Stimulated activated naive CD4-positive, alpha-beta T cell (primary cell): ENCODE data around the gene COMMD10.

ENCODE experiments used
- DNase-seq, 6 experiments: peaks; one replicate each; lab custom pipeline; 2025; lab: John Stamatoyannopoulos, UW

Gene COMMD10

DNA sequence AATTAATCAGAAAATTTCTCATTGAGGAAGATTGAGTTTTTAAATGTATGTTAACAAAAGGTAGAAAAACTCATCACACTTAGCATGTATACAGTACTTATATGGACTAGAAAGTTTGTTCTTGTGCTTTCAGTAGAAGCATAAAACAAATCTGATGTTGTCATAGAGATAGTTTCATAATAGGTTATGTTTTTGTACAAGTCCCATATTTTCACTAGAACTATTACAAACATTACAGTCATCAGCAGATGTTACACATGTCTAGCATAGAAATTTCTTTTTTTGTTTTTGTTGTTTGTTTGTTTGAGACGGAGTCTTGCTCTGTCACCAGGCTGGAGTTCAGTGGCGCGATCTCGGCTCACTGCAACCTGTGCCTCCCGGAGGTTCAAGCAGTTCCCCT, 131.4 kb downstream of the COMMD10 start:
- DNase-seq, result no peak

DNA sequence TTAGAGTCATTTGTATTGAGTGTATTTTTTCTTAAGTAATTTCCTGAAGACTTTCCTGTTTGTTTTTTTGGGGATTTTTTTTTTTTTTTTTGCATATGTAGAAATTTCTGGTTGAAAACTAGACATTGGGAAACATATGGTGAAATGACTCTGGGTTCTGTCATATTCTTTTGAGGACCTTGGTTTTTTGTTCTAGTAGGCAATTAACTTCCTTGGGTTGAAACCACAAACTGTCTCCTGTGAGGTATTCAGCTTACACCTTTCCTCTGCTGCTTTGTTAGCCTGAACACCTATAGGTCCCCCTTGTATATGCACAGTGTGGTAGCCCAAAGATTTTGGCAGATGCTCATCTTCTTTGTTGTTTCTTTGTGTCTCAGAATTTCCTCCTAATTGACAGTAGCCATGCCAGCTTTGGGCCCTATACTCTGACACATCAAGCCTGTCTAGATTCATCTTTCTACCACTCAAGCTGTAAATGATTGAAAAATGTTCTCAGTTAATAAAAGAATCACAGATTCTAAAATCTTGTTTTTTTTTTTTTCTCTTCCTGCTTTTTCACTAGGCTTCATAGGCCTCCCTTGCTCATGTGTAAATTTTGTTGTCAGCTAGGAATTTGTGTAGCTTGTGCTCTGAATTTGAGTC, 140.6 kb downstream of the COMMD10 start:
- no peak for DNase-seq

DNA sequence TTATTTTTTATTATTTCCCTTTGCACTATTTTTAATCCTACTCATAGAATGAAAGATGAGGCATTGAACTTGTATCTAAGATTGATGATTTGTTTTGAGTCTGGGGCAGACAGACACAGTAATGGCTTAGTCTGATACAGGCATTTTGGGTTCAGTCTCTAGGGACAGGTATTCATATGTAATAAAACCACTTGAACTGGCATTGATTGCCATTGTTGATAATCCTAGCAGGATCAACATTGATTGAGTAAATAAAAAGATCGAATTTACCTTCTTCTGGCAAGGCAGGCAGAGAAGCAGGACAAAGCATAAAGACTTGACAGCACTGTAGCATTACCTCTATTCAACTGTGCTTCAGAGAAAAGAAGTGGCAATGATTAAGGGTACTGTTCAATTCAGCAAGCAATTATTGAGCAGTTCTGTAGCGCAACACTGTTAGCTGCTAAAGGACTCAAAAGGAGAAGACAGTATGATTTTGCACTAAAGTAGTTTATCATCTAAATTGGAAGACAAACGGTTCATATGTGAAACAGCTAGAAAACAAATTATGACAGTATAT, 144.4 kb downstream of the COMMD10 start:
- no peak for DNase-seq

DNA sequence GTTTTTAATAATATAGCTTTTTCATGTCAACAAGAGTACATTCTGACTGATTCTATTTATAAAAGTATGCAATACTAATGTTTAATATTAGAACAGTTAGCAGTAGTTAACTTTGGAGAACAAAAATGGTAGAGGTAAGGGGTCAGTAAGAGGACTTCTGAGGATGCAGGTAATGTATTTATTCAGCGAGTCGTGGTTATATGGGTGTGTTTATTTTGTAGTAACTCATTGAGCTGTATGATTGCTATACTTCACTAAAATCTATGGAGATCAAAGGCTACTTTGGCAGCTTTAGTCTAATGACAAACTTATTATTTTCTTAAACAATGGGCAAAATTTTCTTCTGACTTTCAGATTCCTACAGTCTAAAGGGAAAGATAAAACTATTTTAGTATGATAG, 146.5 kb downstream of the COMMD10 start:
- no peak for DNase-seq

DNA sequence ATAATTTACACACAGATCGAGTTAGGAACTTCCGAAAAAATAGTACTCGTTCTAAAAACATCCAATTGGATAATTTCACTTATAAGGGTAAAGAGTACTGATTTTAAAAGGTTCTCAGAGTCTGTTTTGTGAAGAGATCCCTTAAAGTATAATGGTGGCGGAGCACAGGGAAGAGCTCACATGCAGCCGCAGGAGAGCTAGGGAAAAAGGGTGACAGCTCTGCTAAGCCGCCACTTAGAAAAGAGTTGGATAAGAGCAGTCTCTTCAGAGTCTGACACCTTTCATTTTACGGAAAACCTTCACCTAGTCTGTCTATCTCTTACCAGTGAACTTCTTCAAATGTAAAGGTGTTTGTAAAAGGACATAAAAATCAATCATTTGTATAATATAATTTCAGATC, 149.9 kb downstream of the COMMD10 start:
- no peak for DNase-seq

DNA sequence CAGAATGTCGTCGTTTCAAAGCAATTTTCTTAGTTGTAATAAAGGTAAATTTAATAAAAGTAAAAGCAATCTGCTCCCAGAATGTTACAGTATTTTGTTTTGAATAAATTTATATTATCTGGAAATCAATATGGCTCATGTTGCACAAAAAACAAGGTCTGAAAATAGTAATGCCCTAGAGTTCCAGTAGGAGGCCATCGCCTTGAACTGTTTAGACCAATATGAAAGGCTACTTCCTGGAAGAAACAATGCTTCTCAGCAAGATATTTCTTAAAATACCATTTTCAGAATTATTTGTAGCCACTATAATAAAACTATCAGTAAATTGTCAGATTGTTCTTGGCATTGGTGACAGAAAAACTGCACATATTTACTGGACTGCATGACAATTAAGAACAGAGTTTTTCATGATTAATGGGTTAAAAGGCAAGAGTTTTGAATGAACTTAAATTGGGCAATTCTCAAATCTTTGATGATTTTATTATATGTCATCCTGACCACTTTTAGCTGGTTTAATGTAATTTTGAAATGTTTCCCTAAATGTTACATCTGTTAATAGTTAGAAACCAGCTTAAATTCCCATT, 153.2 kb downstream of the COMMD10 start:
- DNase-seq, result no peak

DNA sequence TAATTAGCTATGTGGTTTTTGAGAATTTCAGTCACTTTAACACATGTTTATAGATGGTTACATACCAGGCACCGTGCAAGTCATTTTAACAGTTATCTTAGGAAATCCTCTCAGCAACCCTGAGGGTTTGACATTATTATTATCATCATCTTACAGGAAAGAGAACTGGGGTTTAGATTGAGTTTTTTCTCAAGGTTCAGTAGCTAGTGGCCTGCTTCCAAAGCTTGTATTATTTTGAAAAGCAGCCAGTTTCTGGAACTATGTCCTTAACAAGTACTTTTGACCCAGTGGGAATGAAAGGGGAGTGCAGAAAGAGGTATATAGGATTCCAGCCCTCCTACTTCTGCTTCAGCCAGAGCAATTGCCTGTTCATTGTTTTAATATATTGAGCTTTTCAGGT, 157.5 kb downstream of the COMMD10 start:
- no peak for DNase-seq

DNA sequence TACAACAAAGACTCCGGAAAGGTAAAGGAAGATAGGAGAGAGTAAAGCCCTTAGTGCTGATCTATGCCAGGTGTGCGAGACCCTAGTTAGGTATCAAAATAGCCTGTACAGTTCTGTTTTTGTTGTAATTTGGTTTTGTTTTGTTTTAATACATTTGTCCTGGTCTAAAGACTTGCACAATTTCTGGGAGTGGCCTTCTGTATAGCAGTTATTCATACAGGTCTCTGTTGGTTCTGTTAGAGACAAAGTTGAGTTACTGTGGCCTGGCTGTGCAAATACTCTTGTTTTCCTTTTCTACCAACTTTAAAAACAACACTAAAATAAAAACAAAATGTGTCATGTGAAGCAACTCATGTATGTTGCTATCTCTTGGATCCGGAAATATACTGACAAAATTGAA, 163.6 kb downstream of the COMMD10 start:
- no peak for DNase-seq

DNA sequence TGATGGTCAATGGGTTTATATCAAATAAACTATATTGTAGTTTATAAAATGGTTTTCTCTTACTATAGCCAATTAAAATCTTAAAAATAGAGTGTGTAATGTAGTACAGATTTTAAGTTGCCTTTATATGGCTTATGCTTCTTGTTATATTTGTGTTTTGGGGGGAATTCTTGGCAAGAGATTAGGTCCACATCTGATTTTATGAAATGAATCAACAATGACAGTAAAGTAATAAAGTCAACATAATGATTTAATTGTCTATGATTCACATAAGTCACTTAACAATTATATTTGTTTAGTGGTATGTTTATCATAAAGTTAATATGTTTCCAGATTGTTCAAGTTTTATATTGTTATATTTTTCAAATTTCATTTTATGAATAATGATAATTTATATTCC, 164.8 kb downstream of the COMMD10 start:
- DNase-seq, result no peak

DNA sequence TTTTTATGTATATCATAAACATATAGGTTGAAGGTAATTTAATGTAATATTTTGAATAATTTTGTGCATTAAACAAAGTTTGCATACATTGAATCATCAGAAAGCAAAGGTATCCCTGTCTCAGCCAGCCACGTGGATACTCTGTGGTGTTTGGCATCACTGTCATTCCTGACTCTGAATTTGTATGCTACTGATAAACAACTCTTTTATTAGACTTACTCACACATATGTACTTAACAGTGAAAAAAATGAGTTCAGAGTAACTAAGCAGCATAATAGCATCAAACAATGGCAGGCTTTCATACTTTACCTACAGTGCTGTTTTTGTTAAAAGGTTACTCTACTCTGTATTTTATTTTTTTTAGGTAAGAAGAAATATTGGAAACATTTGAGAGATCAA, 171.9 kb downstream of the COMMD10 start:
- no peak for DNase-seq

DNA sequence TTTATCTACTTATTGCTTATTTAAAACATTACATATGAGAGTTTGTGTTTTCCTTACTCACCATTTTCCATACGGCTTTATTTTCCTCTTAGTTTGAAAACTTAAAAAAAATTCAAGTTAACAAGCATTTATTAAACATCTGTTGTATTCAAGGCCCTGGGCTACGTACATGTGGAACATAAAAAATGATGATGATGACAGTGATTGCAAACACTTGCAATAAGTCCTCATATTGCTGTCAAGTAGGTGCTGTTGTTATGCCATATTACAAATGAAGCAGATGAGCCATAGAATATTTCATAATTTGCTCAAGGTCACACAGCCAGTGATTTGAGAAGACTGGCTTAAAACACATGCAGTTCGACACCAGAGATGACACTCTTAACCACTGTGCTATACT, 180.6 kb downstream of the COMMD10 start:
- DNase-seq, result no peak

DNA sequence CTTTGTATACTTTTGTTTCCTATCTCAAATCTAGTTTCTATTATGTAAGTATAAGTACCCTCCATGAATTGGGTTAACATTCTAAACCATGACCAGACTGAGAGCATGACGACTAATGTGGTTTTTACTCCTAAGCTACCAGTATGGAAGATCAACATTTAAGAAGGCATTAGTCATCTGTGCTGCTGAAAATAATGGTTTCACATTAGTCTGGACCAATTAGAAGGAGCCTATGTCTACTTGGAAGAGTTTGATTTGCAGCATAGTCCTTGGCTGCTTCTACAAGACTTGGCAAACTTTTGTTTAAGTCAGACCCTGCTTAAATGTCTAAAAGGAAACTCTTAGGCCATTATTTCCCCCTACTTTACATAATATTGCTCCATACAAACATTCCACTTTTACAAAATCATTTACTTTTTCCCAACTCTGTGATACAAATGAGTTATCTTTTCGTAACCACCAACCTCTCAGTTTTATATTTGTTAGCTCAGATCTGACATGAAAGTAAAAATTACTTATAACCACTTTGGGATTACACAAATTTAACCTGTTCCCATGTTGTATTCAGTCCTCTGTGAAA, 186.7 kb downstream of the COMMD10 start:
- DNase-seq, result no peak

DNA sequence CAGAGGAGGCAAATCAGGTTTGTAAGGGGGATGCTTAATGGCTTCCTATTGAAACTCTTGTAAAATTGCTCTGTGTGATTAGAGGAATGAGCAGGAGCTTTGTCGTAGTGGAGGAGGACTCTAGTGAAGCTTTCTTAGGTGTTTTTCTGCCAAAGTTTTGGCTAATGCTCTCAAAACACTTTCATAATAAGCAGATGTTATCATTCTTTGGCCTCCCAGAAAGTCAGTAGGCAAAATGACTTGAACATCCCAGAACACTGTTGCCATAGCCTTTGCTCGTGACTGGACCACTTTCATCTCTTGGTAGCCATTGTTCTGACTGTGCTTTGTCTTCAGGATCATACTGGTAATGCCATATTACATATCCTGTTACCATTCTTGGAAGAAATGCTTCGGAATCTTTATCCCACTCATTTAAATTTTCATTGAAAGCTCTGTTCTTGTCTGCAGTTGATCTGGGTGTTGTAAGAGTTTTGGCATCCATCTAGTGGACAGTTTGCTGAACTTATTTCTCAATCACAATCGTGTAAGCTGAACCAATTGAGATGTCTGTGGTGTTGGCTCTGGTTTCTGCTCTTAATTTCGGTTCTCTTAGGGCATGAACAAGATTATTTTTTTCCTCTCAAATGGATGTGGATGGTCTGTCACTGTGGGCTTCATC, 187.6 kb downstream of the COMMD10 start:
- no peak for DNase-seq

DNA sequence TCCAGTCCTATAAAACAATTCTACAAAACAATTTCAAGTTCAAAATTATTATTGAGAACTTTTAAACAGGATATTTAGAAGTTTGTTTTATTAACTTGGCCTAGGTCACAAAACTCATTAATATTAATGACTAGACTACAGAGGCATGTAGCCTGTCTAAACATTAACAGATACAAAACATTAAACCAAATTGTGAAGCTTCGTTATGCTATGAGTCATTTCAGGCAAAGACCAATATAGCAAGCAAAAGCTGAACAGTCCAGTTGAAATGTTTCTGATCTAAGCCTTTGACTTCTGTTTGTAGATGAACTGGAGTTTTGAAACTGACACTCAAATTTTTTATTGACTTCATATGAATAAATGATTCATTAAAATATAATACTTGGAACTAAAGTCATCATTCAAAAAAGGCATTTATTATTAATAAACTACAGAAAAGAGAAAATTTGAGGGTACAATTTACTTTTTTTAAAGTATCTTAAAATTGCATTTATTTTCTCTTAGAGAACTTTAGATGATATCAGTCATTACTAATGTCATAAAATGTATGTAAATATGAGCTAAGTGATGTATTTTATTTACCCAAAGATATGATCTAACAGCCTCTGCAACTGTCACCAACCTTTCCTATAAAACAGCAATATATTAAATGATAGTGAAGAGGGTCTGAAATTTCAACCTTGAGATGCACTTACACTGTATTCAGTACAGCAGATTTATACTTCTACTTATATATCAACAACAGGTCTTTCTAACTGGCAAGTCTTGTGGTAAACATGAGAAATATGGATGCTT, 188.8 kb downstream of the COMMD10 start:
- DNase-seq, result no peak

DNA sequence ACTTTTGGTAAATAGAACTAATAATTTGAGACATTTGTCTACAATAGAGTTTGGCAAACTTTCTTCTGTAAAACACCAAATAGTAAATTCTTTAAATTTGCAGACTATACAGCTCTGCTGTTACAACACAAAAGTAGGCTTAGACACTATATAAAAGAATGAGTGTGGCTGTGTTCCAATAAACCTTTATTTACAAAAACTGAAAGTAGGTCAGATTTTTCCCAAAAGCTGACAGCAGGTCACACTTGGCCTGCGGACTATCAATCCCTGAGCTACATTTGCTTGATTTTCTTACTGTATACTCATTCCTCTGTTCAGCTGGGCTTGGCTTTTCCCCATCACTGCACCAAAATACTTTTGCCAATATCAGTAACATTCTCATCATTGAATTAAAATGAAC, 189.4 kb downstream of the COMMD10 start:
- DNase-seq, result no peak

DNA sequence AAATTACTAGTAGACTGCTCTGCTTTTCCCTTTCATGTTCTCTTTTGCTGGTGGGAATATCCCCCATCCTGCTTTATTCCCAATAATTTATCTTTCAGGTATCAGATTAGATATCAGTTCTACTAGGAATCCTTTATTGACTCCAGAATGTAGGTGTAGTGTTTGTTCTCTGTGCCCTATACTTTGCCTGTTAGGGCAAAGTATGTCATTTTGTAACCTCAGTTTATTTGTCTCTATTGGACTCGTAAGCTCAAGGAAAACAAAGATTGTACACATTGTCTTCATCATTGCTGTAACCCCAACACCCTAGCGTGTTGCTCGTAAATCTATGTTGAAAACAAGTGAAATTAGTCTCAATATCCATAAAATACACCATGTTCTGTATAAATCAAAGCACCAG, 190.5 kb downstream of the COMMD10 start:
- DNase-seq, result no peak

DNA sequence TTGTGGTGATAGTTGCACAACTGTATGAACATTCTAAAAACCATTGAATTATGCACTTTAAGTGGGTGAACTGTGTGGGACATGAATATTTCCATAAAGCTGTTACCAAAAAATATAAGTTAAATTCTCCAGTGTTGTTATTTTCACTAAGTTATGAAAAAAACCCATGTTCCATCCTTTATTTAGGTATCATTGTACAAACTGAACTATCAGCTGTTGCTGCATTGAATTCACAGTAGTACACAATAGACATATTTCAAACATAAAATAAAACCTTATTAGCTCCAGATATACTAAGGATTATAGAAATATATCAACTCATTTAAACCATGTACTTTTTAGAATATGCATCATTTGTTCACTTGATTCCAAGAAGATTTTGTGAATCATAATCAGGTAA, 192.1 kb downstream of the COMMD10 start:
- no peak for DNase-seq

DNA sequence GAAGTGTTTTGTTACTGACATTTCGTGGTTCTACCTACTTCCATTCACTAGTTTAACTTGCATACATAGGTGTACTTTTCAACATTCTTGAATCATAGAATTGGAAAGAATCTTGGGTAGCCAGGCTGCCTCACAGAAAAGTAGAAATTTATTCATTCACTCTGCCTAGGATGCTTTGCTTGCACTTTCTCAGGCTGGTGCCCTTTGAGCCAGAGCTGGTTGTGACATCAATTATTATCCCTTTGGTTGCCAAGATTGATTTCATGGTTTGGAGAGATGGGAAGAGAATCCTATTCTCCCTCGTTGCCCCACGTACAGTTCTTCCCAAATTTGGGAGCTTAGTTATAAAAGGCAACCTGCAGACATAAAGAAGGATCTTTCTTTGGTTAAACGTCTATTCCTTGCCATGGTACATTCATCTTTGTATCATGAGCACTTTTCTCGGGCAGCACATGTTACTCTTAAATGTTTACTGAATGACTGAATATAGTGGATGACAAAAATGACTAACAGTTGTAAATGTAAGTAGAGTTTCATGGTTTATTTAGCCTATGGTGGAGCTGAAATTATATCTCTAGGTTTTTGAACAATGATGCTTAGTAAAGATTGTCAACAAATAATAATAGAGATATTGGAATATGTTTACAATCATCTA, 195.5 kb downstream of the COMMD10 start:
- DNase-seq, result no peak

DNA sequence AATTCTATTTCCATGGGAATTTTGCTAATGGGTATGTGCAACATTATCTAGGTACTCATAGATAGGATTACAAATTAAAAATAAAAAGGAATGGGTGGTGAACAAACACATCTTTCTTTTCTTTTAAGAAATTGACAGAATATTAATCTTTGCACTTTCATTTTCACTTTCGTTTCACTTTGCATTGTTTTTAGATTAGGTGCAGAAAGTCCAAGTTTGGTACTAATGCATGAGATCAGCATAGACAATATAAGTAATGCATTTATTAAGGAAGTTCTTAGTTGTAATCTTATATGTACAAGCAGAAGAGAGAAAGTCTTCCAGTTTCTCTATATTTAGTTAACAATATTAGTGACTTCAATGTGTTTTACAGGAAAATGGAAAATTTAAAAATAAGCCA, 196.5 kb downstream of the COMMD10 start:
- no peak for DNase-seq

DNA sequence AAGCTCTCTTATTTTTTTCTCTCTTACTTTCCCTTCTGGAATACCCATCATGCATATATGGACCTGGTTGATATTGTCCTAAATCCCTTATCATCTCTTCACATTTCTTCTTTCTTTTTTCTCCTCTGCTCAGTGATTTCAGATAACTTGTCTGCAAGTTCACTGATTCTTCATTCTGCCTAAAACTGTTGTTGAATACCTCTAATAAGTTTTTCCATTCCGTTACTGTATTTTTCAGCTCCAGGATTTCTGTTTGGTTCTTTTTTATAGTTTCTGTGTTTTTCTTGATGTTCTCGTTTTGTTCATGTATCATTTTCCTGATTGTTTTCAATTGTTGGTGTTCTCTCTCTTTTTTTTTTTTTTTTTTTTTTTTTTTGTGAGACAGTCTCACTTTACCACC, 203.7 kb downstream of the COMMD10 start:
- DNase-seq, result no peak

DNA sequence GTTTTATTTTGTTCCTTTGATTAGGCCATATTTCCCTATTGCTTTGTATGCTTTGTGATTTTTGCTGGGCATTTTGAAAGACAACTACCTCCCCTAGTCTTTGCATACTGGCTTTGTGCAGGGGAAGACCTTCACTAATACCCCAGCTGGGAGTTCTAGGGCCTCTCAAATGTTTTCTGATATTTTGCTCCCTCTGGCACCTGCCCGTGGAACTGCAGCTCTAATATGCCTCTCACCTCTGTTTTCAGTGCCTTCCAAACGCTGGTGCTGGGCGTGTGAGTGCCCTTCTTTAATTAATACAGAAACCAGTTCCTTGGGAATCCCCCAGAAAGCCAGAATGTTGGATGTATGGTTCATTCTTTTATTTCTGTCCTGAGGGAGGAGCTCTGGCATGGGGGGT, 204.5 kb downstream of the COMMD10 start:
- DNase-seq, result no peak

DNA sequence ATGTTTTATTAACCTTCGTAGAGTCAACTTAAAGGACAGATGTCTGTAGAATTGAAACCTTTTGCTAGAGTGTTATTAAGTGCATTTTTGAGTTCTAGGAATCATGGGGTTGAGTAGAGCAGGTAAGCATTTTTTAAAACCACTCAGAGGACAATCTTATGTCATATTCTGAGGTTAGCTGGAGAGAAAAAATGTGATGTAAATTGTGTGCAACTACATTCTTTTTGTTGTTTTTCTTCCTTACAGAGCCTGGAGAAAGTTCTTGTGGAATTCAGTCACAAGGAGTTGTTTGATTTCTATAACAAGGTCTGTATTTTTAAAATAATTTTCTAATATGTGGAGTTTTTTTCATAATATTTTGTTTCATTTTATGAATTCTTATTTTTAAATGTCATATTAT, 206.4 kb downstream of the COMMD10 start:
- DNase-seq, result no peak
